A549 (cell line): Measurements from ENCODE around the gene CCDC187. TPM values are rescaled to one million over a fixed set of nuclear protein-coding genes. Genes with fewer than 3 reads are reported as not detected.

Source experiments
- ATAC-seq, 2 experiments: fragments of 200-7000 bp in 1 of 2; fragments of >200 bp in 1 of 2; cut with Nextera tagmentation in 1 of 2; cut with Tn5 transposase in 1 of 2; 3 replicates each; pipeline versions ENCODE4 v1.8.0 to v1.9.1; 2018 to 2020; ENCODE audit warnings: mild to moderate bottlenecking in 1 of 2, moderate library complexity in 1 of 2
- CTCF ChIA-PET: fragments of 300-600 bp; sonication (Branson Sonifier 250); formaldehyde crosslinking; extraction: SDS; loops from one replicate; lab custom pipeline; 2021; ENCODE audit warnings: antibody characterized with exemption, inconsistent platforms; lab: Yijun Ruan, JAX
- POLR2A ChIA-PET: fragments of 350-600 bp; formaldehyde crosslinking; extraction: SDS; loops from one replicate; lab custom pipeline; 2021; ENCODE audit warnings: antibody characterized with exemption, inconsistent platforms; lab: Yijun Ruan, JAX
- DNase-seq, 2 experiments: peaks; one replicate each; pipeline versions ENCODE4 v3.0.0 to v3.0.0-alpha.2; 2011 to 2016; ENCODE audit warnings: low read depth in 1 of 2, low spot score in 1 of 2
- FAIRE-seq: peaks from 2 replicates; lab custom pipeline; 2011; peaks lifted over from hg19 to GRCh38; lab: Jason Lieb, UNC
- H3K27ac ChIP-seq, 2 experiments: fragments of >200 bp; sonication (Bioruptor Twin); formaldehyde crosslinking; 3 replicates each; pipeline ENCODE4 v1.5.1; 2016 to 2017
- H3K4me1 ChIP-seq: fragments of >200 bp; sonication (Bioruptor Twin); formaldehyde crosslinking; 3 replicates; pipeline ENCODE4 v1.6.1; 2016
- H3K4me2 ChIP-seq: fragments of >200 bp; sonication (Bioruptor Twin); formaldehyde crosslinking; 3 replicates; pipeline ENCODE4 v1.6.1; 2016
- H3K4me3 ChIP-seq: fragments of >200 bp; sonication (Bioruptor Twin); formaldehyde crosslinking; 3 replicates; pipeline ENCODE4 v1.5.1; 2016
- H3K9me3 ChIP-seq: fragments of >200 bp; sonication (Bioruptor Twin); formaldehyde crosslinking; 3 replicates; pipeline ENCODE4 v1.6.1; 2016
- CTCF ChIP-seq: fragments of >200 bp; sonication (Bioruptor Twin); formaldehyde crosslinking; IDR thresholded peaks from 3 replicates; pipeline ENCODE4 v1.5.1; 2016
- EHF ChIP-seq: fragments of 250-450 bp; sonication (Bioruptor Pico); IDR thresholded peaks from 2 replicates; pipeline ENCODE4 v1.5.0; 2020; ENCODE audit warnings: mild to moderate bottlenecking
- EHMT2 ChIP-seq: fragments of 200-600 bp; sonication (generic); IDR thresholded peaks from 2 replicates; pipeline ENCODE4 v1.6.1; 2016; ENCODE audit warnings: antibody characterized with exemption, low read depth, mild to moderate bottlenecking, moderate library complexity
- ELK1 ChIP-seq: fragments of 150-350 bp; IDR thresholded peaks from 2 replicates; pipeline ENCODE4 v1.6.1; 2014; ENCODE audit warnings: low read depth, mild to moderate bottlenecking, low read length
- FOXS1 ChIP-seq: fragments of 250-450 bp; sonication (Bioruptor Pico); IDR thresholded peaks from 2 replicates; pipeline ENCODE4 v1.5.0; 2020; ENCODE audit warnings: mild to moderate bottlenecking, moderate library complexity
- HOXB13 ChIP-seq: fragments of 250-450 bp; sonication (Bioruptor Pico); IDR thresholded peaks from 2 replicates; pipeline ENCODE4 v1.5.0; 2020; ENCODE audit warnings: low read depth, mild to moderate bottlenecking, moderate library complexity
- NPAS2 ChIP-seq: fragments of 250-450 bp; sonication (Bioruptor Pico); IDR thresholded peaks from 2 replicates; pipeline ENCODE4 v1.8.0; 2022; ENCODE audit warnings: mild to moderate bottlenecking, moderate library complexity, borderline replicate concordance
- PBX3 ChIP-seq: IDR thresholded peaks from 2 replicates; pipeline ENCODE4 v1.6.1; 2012
- PHF8 ChIP-seq: fragments of 200-600 bp; sonication (generic); IDR thresholded peaks from 2 replicates; pipeline ENCODE4 v1.6.1; 2016; ENCODE audit warnings: low read depth, mild to moderate bottlenecking, antibody characterized with exemption, moderate library complexity, borderline replicate concordance
- RFX5 ChIP-seq: fragments of 450-650 bp; IDR thresholded peaks from 2 replicates; pipeline ENCODE4 v1.7.1; 2014; ENCODE audit warnings: antibody characterized with exemption, mild to moderate bottlenecking, moderate library complexity
- TFCP2L1 ChIP-seq: fragments of 250-450 bp; sonication (Bioruptor Pico); IDR thresholded peaks from 2 replicates; pipeline ENCODE4 v1.5.0; 2021; ENCODE audit warnings: mild to moderate bottlenecking
- ZFP36 ChIP-seq: fragments of 450-650 bp; IDR thresholded peaks from 2 replicates; pipeline ENCODE4 v1.6.1; 2014; ENCODE audit warnings: borderline replicate concordance; ENCODE audit not compliant: partially characterized antibody
- ZNF302 ChIP-seq: fragments of 250-450 bp; sonication (Bioruptor Pico); IDR thresholded peaks from 2 replicates; pipeline ENCODE4 v1.9.0; 2021; ENCODE audit warnings: inconsistent platforms, mild to moderate bottlenecking, moderate library complexity
- WGBS: methylation state at CpG from one replicate; pipeline ENCODE4 v1.1.6; 2017; ENCODE audit errors: missing lambda C conversion rate; 5-methylcytosine and 5-hydroxymethylcytosine counted together
- polyA plus RNA-seq, 4 experiments: library from polyadenylated mRNA; depleted of rRNA in 3 of 4; stranded (reverse); fragments of >200 nt; fragmentation: RNase III in 1 of 4; extraction: RNeasy Plus Mini Kit Qiagen cat#74134 plus additional on column Dnase treatment in 1 of 4; gene quantifications; 2 replicates in 3 of 4; 3 replicates in 1 of 4; pipeline ENCODE4 v1.2.3, GENCODE V29; 2011 to 2017

CCDC187 gene
- polyA plus RNA-seq, 2 of the 4 experiments (the other 2 are of a cell fraction), result under 0.01 TPM; not detected in 1

- no peak for TF ChIP-seq FOXS1 (CRISPR knock-in tag)
These were observed 22.9 kb upstream of the CCDC187 start (continued) for GRCh38 chr9:136326761-136327303.

- H3K4me2 ChIP-seq, result peak overlapping the region; percentile 82; the same call in 2 of the 3 replicates
- FAIRE-seq, result no peak
- DNase-seq, result no peak
- no peak for ATAC-seq
- ChIA-PET POLR2A (no interaction called here), CTCF (interaction anchor here (0.7 to 6.3 kb wide), 7 partner anchors 11 to 100 kb away, joined by 3 to 31 read pairs (median 4); partner anchors contain the start of gene DNLZ)
- peak overlapping the region in 1 of 2 experiments; percentile 89; a peak in 4 of 6 replicates for H3K27ac ChIP-seq
- WGBS, result 73% methylated on average over 15 of the region's 28 CpGs
- TF ChIP-seq CTCF (no peak), HOXB13 (CRISPR knock-in tag) (no peak), PBX3 (no peak), PHF8 (no peak), NPAS2 (CRISPR knock-in tag) (no peak), EHMT2 (no peak), EHF (CRISPR knock-in tag) (no peak)
- H3K4me1 ChIP-seq, result peaks cover 18% of the 10 kb centered on the region
- no peak overlapping the region for H3K4me3 ChIP-seq
- no peaks in the 10 kb centered on the region for H3K9me3 ChIP-seq
These were observed 22.3 kb upstream of the CCDC187 start for GRCh38 chr9:136326061-136326760.

GRCh38 chr9:136325358-136325757, 21.5 kb upstream of the CCDC187 start:
- H3K4me2 ChIP-seq, result no peak overlapping the region
- ChIA-PET POLR2A (no interaction called here), CTCF (interaction anchor here (0.7 to 6.3 kb wide), 5 partner anchors 13 to 99 kb away, joined by 3 to 31 read pairs (median 4); no protein-coding TSS in a partner anchor)
- no peak for FAIRE-seq
- no peak for ATAC-seq
- WGBS, result 84% methylated on average over 11 of the region's 13 CpGs
- H3K4me1 ChIP-seq, result peaks cover 18% of the 10 kb centered on the region
- no peak overlapping the region for H3K27ac ChIP-seq
- no peaks in the 10 kb centered on the region for H3K9me3 ChIP-seq
- no peak for DNase-seq
- H3K4me3 ChIP-seq, result no peak overlapping the region
- TF ChIP-seq ZFP36, result peak; percentile 41
- no peak for TF ChIP-seq TFCP2L1 (CRISPR knock-in tag)

- no peak overlapping the region for H3K27ac ChIP-seq
- FAIRE-seq, result no peak
- ChIA-PET POLR2A (no interaction called here), CTCF (interaction anchor here (0.9 to 6.3 kb wide), 8 partner anchors 12 to 820 kb away, joined by 3 to 31 read pairs (median 4); no protein-coding TSS in a partner anchor)
- peak; percentile 6 to 23; a peak in 2 of 6 replicates for ATAC-seq
- H3K4me1 ChIP-seq, result peaks cover 18% of the 10 kb centered on the region
- TF ChIP-seq ZNF302, result no peak
- no peak for TF ChIP-seq RFX5
- TF ChIP-seq ELK1, result no peak
- H3K4me2 ChIP-seq, result no peak overlapping the region
- H3K4me3 ChIP-seq, result no peak overlapping the region
- WGBS, result 77% methylated on average over 17 of the region's 24 CpGs
- DNase-seq, result no peak
- no peaks in the 10 kb centered on the region for H3K9me3 ChIP-seq
These were observed 20.8 kb upstream of the CCDC187 start for GRCh38 chr9:136324501-136325300.
